ENCODE measurements around the gene MOGAT3.

- TF ChIP-seq CTCF (IDR thresholded peaks at IDR 0.05; ENCODE audit: poor library complexity) (no peak), EZH2 (IDR thresholded peaks at IDR 0.05; ENCODE audit: borderline replicate concordance) (peak; percentile 16)
Measured at GRCh38 chr7:101169110-101169837, 31.6 kb downstream of the MOGAT3 start.
